NCI-H2227 (cell line): Measurements from ENCODE around the gene COPE.
"Not testable (repeated sequence)": the region's sequence is repeated elsewhere in the genome, so short reads cannot be mapped to it uniquely, and the experiment has no call there.

Experiments
- DNase-seq: peaks from one replicate; lab custom pipeline; 2025; ENCODE audit not compliant: unreplicated experiment; lab: John Stamatoyannopoulos, UW

Gene COPE

GRCh38 chr19:18940769-18941627 is 21.8 kb upstream of the COPE start, which contains the start of gene HOMER3:
Gene HOMER3 (minus strand): TSS chr19:18941217. CDS start chr19:18938982, 2,235 bp downstream.
- peak; percentile 68 for DNase-seq

- no peak for DNase-seq
Observed at GRCh38 chr19:18939922-18940768, 21.0 kb upstream of the COPE start.

GRCh38 chr19:18939163-18939562 is 20.0 kb upstream of the COPE start:
- DNase-seq, result no peak

- DNase-seq, result no peak
Observed at GRCh38 chr19:18933297-18933696, 14.1 kb upstream of the COPE start.

- peak; percentile 13 for DNase-seq
Observed at GRCh38 chr19:18932216-18932841, 13.1 kb upstream of the COPE start.

- DNase-seq, result no peak
Observed at GRCh38 chr19:18931316-18932162, 12.4 kb upstream of the COPE start.

GRCh38 chr19:18929311-18929710 is 10.1 kb upstream of the COPE start:
- no peak for DNase-seq

GRCh38 chr19:18928018-18928805 is 9.0 kb upstream of the COPE start:
- DNase-seq, result no peak

GRCh38 chr19:18924684-18925213 is 5.6 kb upstream of the COPE start:
- DNase-seq, result no peak

- DNase-seq, result no peak
Observed at GRCh38 chr19:18922228-18922985, 3.2 kb upstream of the COPE start.

GRCh38 chr19:18921593-18921992 is 2.4 kb upstream of the COPE start:
- no peak for DNase-seq

GRCh38 chr19:18920400-18920799 is 1.2 kb upstream of the COPE start:
- no peak for DNase-seq

GRCh38 chr19:18919900-18920214 is 670 bp upstream of the COPE start:
- no peak for DNase-seq

- DNase-seq, result not testable (repeated sequence)
Observed at GRCh38 chr19:18917593-18917992, 1.6 kb downstream of the COPE start.

- DNase-seq, result peak; percentile 30
Observed at GRCh38 chr19:18915639-18916038, 3.5 kb downstream of the COPE start.

GRCh38 chr19:18913466-18913865 is 5.7 kb downstream of the COPE start:
- no peak for DNase-seq

GRCh38 chr19:18912933-18913332 is 6.3 kb downstream of the COPE start:
- DNase-seq, result no peak

- no peak for DNase-seq
Observed at GRCh38 chr19:18910801-18911436, 8.3 kb downstream of the COPE start.
